GM12878 (cell line): ENCODE measurements around the gene GIMD1. TPM values are rescaled to one million over a fixed set of nuclear protein-coding genes. Genes with fewer than 3 reads are reported as not detected.

ENCODE experiments used
- ATAC-seq: fragments of 200-7000 bp; cut with Tn5 transposase; 3 replicates; pipeline ENCODE4 v1.9.1; 2020; ENCODE audit warnings: mild to moderate bottlenecking, moderate library complexity
- BruUV-seq: library from RNA; stranded (reverse); fragments of 400-500 nt; replicated peaks from 2 replicates; lab custom pipeline; 2021; lab: Mats Ljungman, UMichigan
- CTCF ChIA-PET: fragments of 300-600 bp; sonication (Branson Sonifier 250); formaldehyde crosslinking; extraction: SDS; loops from one replicate; lab custom pipeline; 2021; ENCODE audit warnings: inconsistent platforms; lab: Yijun Ruan, JAX
- POLR2A ChIA-PET: fragments of 350-600 bp; formaldehyde crosslinking; extraction: SDS; loops from one replicate; lab custom pipeline; 2021; ENCODE audit warnings: inconsistent platforms; lab: Charles Lee
- RAD21 ChIA-PET: fragments of 300-600 bp; sonication (Branson Sonifier 250); formaldehyde crosslinking; loops from one replicate; lab custom pipeline; 2023; ENCODE audit warnings: antibody characterized with exemption; ENCODE audit not compliant: unreplicated experiment; lab: Charles Lee
- SMC1A ChIA-PET: fragments of 300-600 bp; sonication (Branson Sonifier 250); formaldehyde crosslinking; loops from one replicate; lab custom pipeline; 2023; ENCODE audit not compliant: unreplicated experiment, uncharacterized antibody; lab: Charles Lee
- DNase-seq: peaks from one replicate; pipeline ENCODE4 v3.0.0-alpha.2; 2011; ENCODE audit warnings: low read depth, low spot score
- FAIRE-seq: peaks from 3 replicates; lab custom pipeline; 2011; peaks lifted over from hg19 to GRCh38; lab: Jason Lieb, UNC
- H2AFZ ChIP-seq: 2 replicates; pipeline ENCODE4 v1.6.0; 2011; ENCODE audit warnings: low read depth, low read length, control low read depth; ENCODE audit not compliant: control insufficient read depth
- H3K27ac ChIP-seq: 2 replicates; pipeline ENCODE4 v1.5.1; 2011; ENCODE audit warnings: control low read depth; ENCODE audit not compliant: control insufficient read depth, insufficient read depth
- H3K27me3 ChIP-seq, 2 experiments: replicated peaks in 1 of 2; 2 replicates each; pipeline versions ENCODE4 v1.6.0 to v1.6.1; 2011; ENCODE audit warnings: low read length in 1 of 2; ENCODE audit not compliant: control insufficient read depth in 2 of 2, insufficient read depth in 2 of 2
- H3K36me3 ChIP-seq, 2 experiments: 2 replicates each; pipeline ENCODE4 v1.5.1; 2011; ENCODE audit warnings: low read length in 1 of 2; ENCODE audit not compliant: control insufficient read depth in 2 of 2, insufficient read depth in 2 of 2
- H3K4me1 ChIP-seq: 2 replicates; pipeline ENCODE4 v1.6.1; 2011; ENCODE audit warnings: mild to moderate bottlenecking, low read length, moderate library complexity, mixed read lengths; ENCODE audit not compliant: control insufficient read depth, insufficient read depth
- H3K4me2 ChIP-seq: 2 replicates; pipeline ENCODE4 v1.6.0; 2011; ENCODE audit warnings: control low read depth; ENCODE audit not compliant: control insufficient read depth, insufficient read depth
- H3K4me3 ChIP-seq: fragments of 200-600 bp; sonication (generic); 2 replicates; pipeline ENCODE4 v1.5.1; 2016
- H3K79me2 ChIP-seq: 2 replicates; pipeline ENCODE4 v1.6.0; 2011; ENCODE audit warnings: low read length; ENCODE audit not compliant: control insufficient read depth, insufficient read depth
- H3K9ac ChIP-seq: 2 replicates; pipeline ENCODE4 v1.8.0; 2011; ENCODE audit warnings: low read length, control low read depth, mixed read lengths; ENCODE audit not compliant: control insufficient read depth, insufficient read depth
- H3K9me3 ChIP-seq: replicated peaks from 3 replicates; pipeline ENCODE4 v1.5.1; 2011; ENCODE audit warnings: mild to moderate bottlenecking, low read length; ENCODE audit not compliant: control insufficient read depth, insufficient read depth
- H4K20me1 ChIP-seq: 2 replicates; pipeline ENCODE4 v1.6.0; 2011; ENCODE audit not compliant: control insufficient read depth, insufficient read depth
- BRCA1 ChIP-seq: IDR thresholded peaks from 2 replicates; pipeline ENCODE4 v1.6.1; 2011; ENCODE audit warnings: low read depth, low read length, improper control_type of control experiment
- CHD4 ChIP-seq: fragments of 200-600 bp; sonication (generic); IDR thresholded peaks from 2 replicates; pipeline ENCODE4 v1.6.1; 2016; ENCODE audit warnings: mild to moderate bottlenecking
- CUX1 ChIP-seq: IDR thresholded peaks from 2 replicates; pipeline ENCODE4 v1.6.1; 2012; ENCODE audit warnings: improper control_type of control experiment, low read depth, low read length; ENCODE audit not compliant: insufficient replicate concordance
- FOXK2 ChIP-seq: fragments of 450-650 bp; IDR thresholded peaks from 2 replicates; pipeline ENCODE4 v1.6.1; 2017; ENCODE audit warnings: mild to moderate bottlenecking, moderate library complexity
- HDAC6 ChIP-seq: fragments of 200-600 bp; sonication (generic); IDR thresholded peaks from one replicate; pipeline ENCODE4 v1.8.0; 2017; ENCODE audit warnings: antibody characterized with exemption; ENCODE audit not compliant: unreplicated experiment
- LARP7 ChIP-seq: fragments of 450-650 bp; IDR thresholded peaks from 2 replicates; pipeline ENCODE4 v1.6.1; 2017; ENCODE audit warnings: mild to moderate bottlenecking
- MEF2A ChIP-seq: IDR thresholded peaks from 2 replicates; pipeline ENCODE4 v1.6.1; 2011; ENCODE audit warnings: low read depth, mild to moderate bottlenecking, low read length, moderate library complexity; ENCODE audit not compliant: insufficient read depth
- MYC ChIP-seq: IDR thresholded peaks from 2 replicates; pipeline ENCODE4 v1.6.1; 2011; ENCODE audit warnings: mild to moderate bottlenecking, low read length, moderate library complexity, inconsistent platforms; ENCODE audit not compliant: insufficient read depth, insufficient replicate concordance, insufficient read length, severe bottlenecking
- NFYB ChIP-seq: IDR thresholded peaks from 2 replicates; pipeline ENCODE4 v1.6.1; 2011; ENCODE audit warnings: low read depth, mild to moderate bottlenecking, low read length, improper control_type of control experiment, moderate library complexity; ENCODE audit not compliant: insufficient read depth
- PAX5 ChIP-seq: IDR thresholded peaks from 2 replicates; pipeline ENCODE4 v1.6.1; 2011; ENCODE audit warnings: low read depth, low read length, borderline replicate concordance
- PML ChIP-seq: IDR thresholded peaks from 2 replicates; pipeline ENCODE4 v1.6.1; 2012; ENCODE audit warnings: low read length, inconsistent platforms
- POLR2A ChIP-seq: IDR thresholded peaks from 2 replicates; pipeline ENCODE4 v1.6.1; 2011; ENCODE audit warnings: low read depth, mild to moderate bottlenecking, low read length
- RAD51 ChIP-seq: fragments of 450-650 bp; IDR thresholded peaks from 2 replicates; pipeline ENCODE4 v1.6.1; 2016; ENCODE audit warnings: moderate library complexity, mild to moderate bottlenecking, inconsistent platforms
- RCOR1 ChIP-seq: conservative IDR thresholded peaks from 2 replicates; pipeline ENCODE4 v1.6.1; 2012; ENCODE audit warnings: low read depth, low read length, improper control_type of control experiment
- SMAD1 ChIP-seq: fragments of 450-650 bp; IDR thresholded peaks from 2 replicates; pipeline ENCODE4 v1.6.1; 2018; ENCODE audit warnings: mild to moderate bottlenecking, low read depth; ENCODE audit not compliant: partially characterized antibody
- USF2 ChIP-seq: IDR thresholded peaks from 2 replicates; pipeline ENCODE4 v1.6.1; 2011; ENCODE audit warnings: low read depth, low read length, improper control_type of control experiment, borderline replicate concordance
- ZNF24 ChIP-seq: fragments of 450-650 bp; IDR thresholded peaks from 2 replicates; pipeline ENCODE4 v1.6.1; 2017; ENCODE audit warnings: antibody characterized with exemption, mild to moderate bottlenecking
- ZSCAN29 ChIP-seq: fragments of 450-650 bp; IDR thresholded peaks from 2 replicates; pipeline ENCODE4 v1.6.1; 2017; ENCODE audit warnings: mild to moderate bottlenecking, moderate library complexity
- WGBS: methylation state at CpG from one replicate; pipeline ENCODE4 v1.1.6; 2016; ENCODE audit warnings: low lambda C conversion rate; ENCODE audit not compliant: insufficient replicate concordance, insufficient coverage; ENCODE audit errors: missing lambda C conversion rate; 5-methylcytosine and 5-hydroxymethylcytosine counted together
- in situ Hi-C: fragments of 300-500 bp; cut with MboI; formaldehyde crosslinking; loops from 9 replicates; pipeline ENCODE4 v1.14.3; 2018; ENCODE audit warnings: mixed read lengths
- intact Hi-C: fragments of 100-400 bp; cut with micrococcal nuclease; formaldehyde crosslinking; loops from one replicate; pipeline ENCODE4 v1.14.2; 2022; ENCODE audit not compliant: unreplicated experiment
- polyA plus RNA-seq, 11 experiments: library from polyadenylated mRNA; depleted of rRNA in 4 of 11; unstranded in 6 of 11; stranded (reverse) in 5 of 11; fragments of >200 nt; fragmentation: Nextera tagmentation in 4 of 11; fragmentation: Illumina TruSeq in 1 of 11; extraction: Ambion mirVana in 4 of 11; extraction: Trizol in 1 of 11; gene quantifications; 1 replicate in 1 of 11; 2 replicates in 10 of 11; pipeline versions ENCODE4 v1.2.1 to v1.2.3, GENCODE V29; 2011 to 2016; ENCODE audit warnings: inconsistent platforms in 2 of 11, missing spikeins in 2 of 11, low read depth in 1 of 11
- total RNA-seq, 4 experiments: library from RNA; depleted of rRNA in 3 of 4; stranded (reverse); fragments of >200 nt in 3 of 4; fragmentation: Illumina TruSeq in 1 of 4; extraction: Trizol in 1 of 4; gene quantifications; 2 replicates each; pipeline versions ENCODE4 v1.2.1 to v1.2.3, GENCODE V29; 2013 to 2021
- TF ChIP-seq, protein P1 (sequence below): fragments of 450-650 bp; IDR thresholded peaks from 2 replicates; pipeline ENCODE4 v1.6.1; 2016; ENCODE audit warnings: mild to moderate bottlenecking

GIMD1 gene
- total and polyA plus RNA-seq, 10 of the 15 experiments (the other 5 are each of a cell fraction or from before 2014, with no cell fraction given) = 0.14 TPM; not detected in 9

DNA sequence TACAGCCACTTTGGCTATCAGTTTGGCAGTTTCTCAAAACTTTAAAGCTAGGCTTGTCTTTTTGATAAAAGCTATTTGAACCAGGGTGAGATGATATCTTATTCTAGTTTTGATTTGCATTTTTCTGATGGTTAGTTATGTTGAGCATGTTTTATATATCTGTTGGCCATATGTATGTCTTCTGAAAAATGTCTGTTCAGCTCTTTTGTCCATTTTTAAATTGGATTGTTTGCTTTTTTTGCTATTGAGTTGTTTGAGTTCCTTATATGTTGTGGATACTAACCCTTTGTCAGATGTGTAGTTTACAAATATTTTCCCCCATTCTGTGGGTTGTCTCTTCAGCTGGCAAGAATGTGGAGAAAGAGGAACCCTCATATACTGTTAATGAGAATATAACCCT lies 11.6 kb upstream of the GIMD1 start (continued):
- no peak for TF ChIP-seq PAX5

- BruUV-seq = no TSS peak
- Histone ChIP-seq H3K27me3 (no peaks in the 10 kb centered on the region), H3K4me1 (no peaks in the 10 kb centered on the region), H3K9ac (no peak overlapping the region), H4K20me1 (no peaks in the 10 kb centered on the region), H3K27ac (no peak overlapping the region), H2AFZ (no peak overlapping the region), H3K4me2 (no peak overlapping the region), H3K4me3 (no peak overlapping the region)
- ChIA-PET SMC1A (no interaction called here), CTCF (no interaction called here), RAD21 (no interaction called here)
- no peak for DNase-seq
- in situ Hi-C loops = no loop called here
- intact Hi-C loops = no loop called here
- no peak for FAIRE-seq
- no peak for ATAC-seq
- TF ChIP-seq HDAC6 (no peak), NFYB (no peak), MEF2A (no peak), ZNF24 (no peak), MYC (no peak), CUX1 (no peak), CHD4 (no peak), USF2 (no peak), RCOR1 (no peak), POLR2A (no peak), BRCA1 (no peak), RAD51 (no peak), PML (no peak), FOXK2 (no peak), ZSCAN29 (no peak), LARP7 (no peak), SMAD1 (no peak)
- TF ChIP-seq, protein P1, sequence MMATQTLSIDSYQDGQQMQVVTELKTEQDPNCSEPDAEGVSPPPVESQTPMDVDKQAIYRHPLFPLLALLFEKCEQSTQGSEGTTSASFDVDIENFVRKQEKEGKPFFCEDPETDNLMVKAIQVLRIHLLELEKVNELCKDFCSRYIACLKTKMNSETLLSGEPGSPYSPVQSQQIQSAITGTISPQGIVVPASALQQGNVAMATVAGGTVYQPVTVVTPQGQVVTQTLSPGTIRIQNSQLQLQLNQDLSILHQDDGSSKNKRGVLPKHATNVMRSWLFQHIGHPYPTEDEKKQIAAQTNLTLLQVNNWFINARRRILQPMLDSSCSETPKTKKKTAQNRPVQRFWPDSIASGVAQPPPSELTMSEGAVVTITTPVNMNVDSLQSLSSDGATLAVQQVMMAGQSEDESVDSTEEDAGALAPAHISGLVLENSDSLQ = no peak
- TF ChIP-seq, all 136 proteins: peak for 0
- H3K9me3 ChIP-seq = no peaks in the 10 kb centered on the region
- 54% methylated on average over 3 of the region's 3 CpGs for WGBS
- no peaks in the 10 kb centered on the region for H3K36me3 ChIP-seq
- no peaks in the 10 kb centered on the region for H3K79me2 ChIP-seq
- POLR2A ChIA-PET = no interaction called here
Observed at GRCh38 chr4:106373026-106373425, 4.4 kb upstream of the GIMD1 start.
